Naive thymus-derived CD4-positive, alpha-beta T cell (primary cell): ENCODE results near the gene KPNB1. TPM values are rescaled to one million over a fixed set of nuclear protein-coding genes. Genes with fewer than 3 reads are reported as not detected.

Experiments
- ATAC-seq: fragments of 150-1000 bp; cut with Tn5 transposase; 2 replicates; pipeline ENCODE4 v1.10.0; 2021; ENCODE audit warnings: mild to moderate bottlenecking, moderate library complexity
- CTCF ChIA-PET: fragments of 350-600 bp; sonication (Branson Sonifier 250); formaldehyde crosslinking; loops from one replicate; lab custom pipeline; 2021; ENCODE audit warnings: antibody characterized with exemption; lab: Charles Lee
- POLR2A ChIA-PET: fragments of 350-600 bp; sonication (Branson Sonifier 250); formaldehyde crosslinking; loops from one replicate; lab custom pipeline; 2021; ENCODE audit warnings: antibody characterized with exemption, inconsistent platforms; lab: Charles Lee
- DNase-seq, 9 donors: peaks; one replicate each; pipeline versions ENCODE4 v3.0.0 to v3.0.0-alpha.2; 2020 to 2022; ENCODE audit warnings: mixed read lengths in 1 of 9
- H3K27ac ChIP-seq: one replicate; pipeline ENCODE4 v1.7.0; 2013; ENCODE audit warnings: mild to moderate bottlenecking, low read depth, low read length, moderate library complexity
- H3K27me3 ChIP-seq, 2 donors: one replicate each; pipeline ENCODE4 v1.7.0; 2013; ENCODE audit warnings: low read length in 2 of 2, mild to moderate bottlenecking in 2 of 2, moderate library complexity in 2 of 2; ENCODE audit not compliant: control insufficient read depth in 2 of 2, insufficient read depth in 2 of 2
- H3K36me3 ChIP-seq, 3 experiments: 1 replicate in 2 of 3; 2 replicates in 1 of 3; pipeline ENCODE4 v1.7.0; 2013; ENCODE audit warnings: low read length in 3 of 3, mild to moderate bottlenecking in 3 of 3, moderate library complexity in 1 of 3; ENCODE audit not compliant: insufficient read depth in 3 of 3, control insufficient read depth in 2 of 3
- H3K4me1 ChIP-seq, 2 donors: one replicate each; pipeline ENCODE4 v1.7.0; 2013; ENCODE audit warnings: low read length in 2 of 2, mild to moderate bottlenecking in 2 of 2, moderate library complexity in 1 of 2; ENCODE audit not compliant: control insufficient read depth in 2 of 2, insufficient read depth in 2 of 2
- H3K4me3 ChIP-seq: 2 replicates; pipeline ENCODE4 v1.7.0; 2013; ENCODE audit warnings: mild to moderate bottlenecking, low read length
- H3K9me3 ChIP-seq, 3 experiments: 1 replicate in 2 of 3; 2 replicates in 1 of 3; pipeline ENCODE4 v1.7.0; 2013; ENCODE audit warnings: low read length in 3 of 3; ENCODE audit not compliant: control insufficient read depth in 2 of 3
- H3K27ac Mint-ChIP-seq, 9 donors: one replicate each; pipeline ENCODE4 v1.8.0; 2020 to 2022; ENCODE audit warnings: mixed read lengths in 9 of 9, mild to moderate bottlenecking in 8 of 9, moderate library complexity in 5 of 9, inconsistent platforms in 2 of 9
- H3K27me3 Mint-ChIP-seq, 5 donors: one replicate each; pipeline ENCODE4 v1.8.0; 2021 to 2022; ENCODE audit warnings: mixed read lengths in 5 of 5, mild to moderate bottlenecking in 1 of 5
- H3K36me3 Mint-ChIP-seq, 5 donors: one replicate each; pipeline ENCODE4 v1.8.0; 2020 to 2022; ENCODE audit warnings: mixed read lengths in 5 of 5, mild to moderate bottlenecking in 3 of 5, inconsistent platforms in 1 of 5
- H3K4me1 Mint-ChIP-seq, 7 donors: one replicate each; pipeline ENCODE4 v1.8.0; 2020 to 2022; ENCODE audit warnings: mixed read lengths in 7 of 7, mild to moderate bottlenecking in 3 of 7, inconsistent platforms in 1 of 7
- H3K4me3 Mint-ChIP-seq, 10 donors: one replicate each; pipeline ENCODE4 v1.8.0; 2020 to 2022; ENCODE audit warnings: mild to moderate bottlenecking in 10 of 10, mixed read lengths in 10 of 10, moderate library complexity in 6 of 10, inconsistent platforms in 2 of 10
- H3K9me3 Mint-ChIP-seq, 11 donors: one replicate each; pipeline ENCODE4 v1.8.0; 2020 to 2022; ENCODE audit warnings: mixed read lengths in 11 of 11, mild to moderate bottlenecking in 4 of 11, inconsistent platforms in 1 of 11, moderate library complexity in 1 of 11
- intact Hi-C, 2 donors: fragments of 100-400 bp; cut with micrococcal nuclease; formaldehyde crosslinking; loops; one replicate each; pipeline ENCODE4 v1.15.1; 2023
- polyA plus RNA-seq, 2 donors: library from polyadenylated mRNA; unstranded; fragments of 300-500 nt; fragmentation: Illumina TruSeq; gene quantifications; one replicate each; pipeline ENCODE4 v1.2.3, GENCODE V29; 2021
- total RNA-seq, 6 experiments: library from RNA in 5 of 6; stranded (reverse) in 5 of 6; gene quantifications; 1 replicate in 5 of 6; 2 replicates in 1 of 6; pipeline ENCODE4 v1.2.3 and lab custom pipeline; 2021 to 2026

Gene KPNB1
- total and polyA plus RNA-seq, 7 experiments from 2014 or later, result 21.1 to 465 (median 205) TPM

- no peaks in the 10 kb centered on the region for H3K4me1 ChIP-seq
- intact Hi-C loops, result no loop called here
- Mint-ChIP-seq H3K36me3 (peaks cover 0 to 4% (median 3%) of the 10 kb centered on the region in 5 donors), H3K27me3 (no peaks in the 10 kb centered on the region), H3K4me1 (peaks cover 8 to 15% (median 11%) of the 10 kb centered on the region in 7 donors), H3K9me3 (no peaks in the 10 kb centered on the region), H3K27ac (no peak overlapping the region), H3K4me3 (no peak overlapping the region)
- H3K27me3 ChIP-seq, result no peaks in the 10 kb centered on the region
- H3K36me3 ChIP-seq, result no peaks in the 10 kb centered on the region
- no peaks in the 10 kb centered on the region for H3K9me3 ChIP-seq
- ChIA-PET CTCF (no interaction called here), POLR2A (interaction anchor here (0.8 kb wide), 1 partner anchor 17 kb away, joined by 3 read pairs; no protein-coding TSS in a partner anchor)
- H3K4me3 ChIP-seq, result no peak overlapping the region
- DNase-seq (no peak), ATAC-seq (no peak)
- H3K27ac ChIP-seq, result no peak overlapping the region
Observed at GRCh38 chr17:47641202-47641601, 8.5 kb upstream of the KPNB1 start.

- no peak overlapping the region for H3K4me3 ChIP-seq
- H3K27me3 ChIP-seq, result no peaks in the 10 kb centered on the region
- ChIA-PET CTCF (interaction anchor here (1.0 kb wide), 1 partner anchor 27 kb away, joined by 9 read pairs; no protein-coding TSS in a partner anchor), POLR2A (no interaction called here)
- H3K27ac ChIP-seq, result no peak overlapping the region
- Mint-ChIP-seq H3K4me1 (peaks cover 5 to 24% (median 12%) of the 10 kb centered on the region in 7 donors), H3K9me3 (no peaks in the 10 kb centered on the region), H3K36me3 (peaks cover 0 to 2% (median 0%) of the 10 kb centered on the region in 5 donors), H3K4me3 (no peak overlapping the region), H3K27ac (peak overlapping the region in 2 of 9 donors; percentile 14 to 45), H3K27me3 (no peaks in the 10 kb centered on the region)
- peaks cover 0 to 3% of the 10 kb centered on the region in 2 donors for H3K4me1 ChIP-seq
- intact Hi-C loops, result no loop called here
- H3K36me3 ChIP-seq, result no peaks in the 10 kb centered on the region
- no peak for DNase-seq
- H3K9me3 ChIP-seq, result no peaks in the 10 kb centered on the region
- ATAC-seq, result no peak
Observed at GRCh38 chr17:47643116-47643515, 6.6 kb upstream of the KPNB1 start.

- peaks cover 0 to 9% of the 10 kb centered on the region in 2 donors for H3K4me1 ChIP-seq
- Mint-ChIP-seq H3K4me1 (peaks cover 12 to 32% (median 19%) of the 10 kb centered on the region in 7 donors), H3K4me3 (no peak overlapping the region), H3K27me3 (no peaks in the 10 kb centered on the region), H3K27ac (peak overlapping the region in 3 of 9 donors; percentile 23 to 87 (median 85)), H3K36me3 (no peaks in the 10 kb centered on the region), H3K9me3 (peaks cover 0 to under 1% (median 0%) of the 10 kb centered on the region in 11 donors)
- ChIA-PET POLR2A (no interaction called here), CTCF (no interaction called here)
- ATAC-seq (no peak), DNase-seq (no peak)
- H3K9me3 ChIP-seq, result no peaks in the 10 kb centered on the region
- intact Hi-C loops, result no loop called here
- no peak overlapping the region for H3K27ac ChIP-seq
- no peaks in the 10 kb centered on the region for H3K27me3 ChIP-seq
- H3K4me3 ChIP-seq, result no peak overlapping the region
- H3K36me3 ChIP-seq, result peaks cover 0 to 3% (median 0%) of the 10 kb centered on the region in 3 experiments
Observed at GRCh38 chr17:47644324-47644723, 5.4 kb upstream of the KPNB1 start.

- H3K4me1 ChIP-seq, result peaks cover 26 to 41% of the 10 kb centered on the region in 2 donors
Observed at GRCh38 chr17:47649972-47650524, 329 bp downstream of the KPNB1 start.

GRCh38 chr17:47650525-47651522, 1.1 kb downstream of the KPNB1 start:
- no peaks in the 10 kb centered on the region for H3K27me3 ChIP-seq
- Mint-ChIP-seq H3K27me3 (no peaks in the 10 kb centered on the region), H3K4me3 (peak overlapping the region; percentile 90 to 100 (median 94)), H3K4me1 (peaks cover 35 to 74% (median 60%) of the 10 kb centered on the region in 7 donors), H3K9me3 (peaks cover 0 to 3% (median 0%) of the 10 kb centered on the region in 11 donors), H3K27ac (peak overlapping the region; percentile 87 to 95 (median 91)), H3K36me3 (peaks cover 0 to 41% (median 12%) of the 10 kb centered on the region in 5 donors)
- POLR2A ChIA-PET, result interaction anchor here (0.6 to 5.3 kb wide), 9 partner anchors 10 to 462 kb away, joined by 3 to 92 read pairs (median 4); partner anchors contain the start of genes EFCAB13, LRRC46, MRPL10 and TBX21
- peak; percentile 76 to 95 (median 87) for DNase-seq
- CTCF ChIA-PET, result interaction anchor here (0.6 to 2.1 kb wide), 6 partner anchors 7 to 1720 kb away, joined by 3 to 18 read pairs (median 4); no protein-coding TSS in a partner anchor
- peak; percentile 66 for ATAC-seq
- no peaks in the 10 kb centered on the region for H3K9me3 ChIP-seq
- peaks cover 26 to 42% of the 10 kb centered on the region in 2 donors for H3K4me1 ChIP-seq
- peak overlapping the region; percentile 55 for H3K4me3 ChIP-seq
- peak overlapping the region; percentile 80 for H3K27ac ChIP-seq
- peaks cover 14 to 39% (median 16%) of the 10 kb centered on the region in 3 experiments for H3K36me3 ChIP-seq
- intact Hi-C loops, result no loop called here

More at GRCh38 chr17:47649972-47650524, 329 bp downstream of the KPNB1 start:
- peak overlapping the region; percentile 86 to 100 (median 98) for H3K27ac Mint-ChIP-seq
- Histone ChIP-seq H3K27me3 (no peaks in the 10 kb centered on the region), H3K27ac (peak overlapping the region; percentile 80), H3K9me3 (no peaks in the 10 kb centered on the region), H3K4me3 (peak overlapping the region; percentile 55), H3K36me3 (peaks cover 11 to 31% (median 14%) of the 10 kb centered on the region in 3 experiments)
- peak; percentile 2 for ATAC-seq
- ChIA-PET POLR2A (interaction anchor here (1.0 to 5.3 kb wide), 12 partner anchors 11 to 461 kb away, joined by 3 to 92 read pairs (median 4); partner anchors contain the start of genes CDC27, EFCAB13, LRRC46 and MRPL10), CTCF (interaction anchor here (2.0 to 2.1 kb wide), 2 partner anchors 8 to 13 kb away, joined by 7 to 18 read pairs; no protein-coding TSS in a partner anchor)
- H3K4me1 Mint-ChIP-seq, result peaks cover 36 to 69% (median 54%) of the 10 kb centered on the region in 7 donors
- no peaks in the 10 kb centered on the region for H3K27me3 Mint-ChIP-seq
- peaks cover 0 to 3% (median 0%) of the 10 kb centered on the region in 11 donors for H3K9me3 Mint-ChIP-seq
- DNase-seq, result peak in 2 of 9 donors; percentile 58 to 62
- intact Hi-C loops, result loop anchor here (1.0 to 5.0 kb wide), 13 partner anchors 10 to 1243 kb away; partner anchors contain the start of genes SP2 (in 2 of the 2), ATP5MC1 (in 1 of the 2), CBX1 (in 1 of the 2) and CDC27 (in 1 of the 2)
- H3K4me3 Mint-ChIP-seq, result peak overlapping the region; percentile 92 to 100 (median 99)
- peaks cover 0 to 34% (median 9%) of the 10 kb centered on the region in 5 donors for H3K36me3 Mint-ChIP-seq
